CD4-positive, alpha-beta T cell treated with Interleukin-17A for 1 hour (primary cell): ENCODE results near the gene RNASEH1.
"Not testable (repeated sequence)": the region's sequence is repeated elsewhere in the genome, so short reads cannot be mapped to it uniquely, and the experiment has no call there.

ENCODE experiments used
- DNase-seq: peaks from one replicate; pipeline ENCODE4 v3.0.0-alpha.2; 2020

Gene RNASEH1

GRCh38 chr2:3588084-3588483, 30.0 kb upstream of the RNASEH1 start:
- DNase-seq = no peak

- no peak for DNase-seq
These were observed 29.3 kb upstream of the RNASEH1 start for GRCh38 chr2:3587432-3587831.

- DNase-seq = no peak
These were observed 28.9 kb upstream of the RNASEH1 start for GRCh38 chr2:3587021-3587420.

- DNase-seq = no peak
These were observed 28.1 kb upstream of the RNASEH1 start for GRCh38 chr2:3586220-3586619.

- no peak for DNase-seq
These were observed 27.4 kb upstream of the RNASEH1 start for GRCh38 chr2:3585261-3586109.

GRCh38 chr2:3584608-3585260, 26.6 kb upstream of the RNASEH1 start:
- DNase-seq = no peak

GRCh38 chr2:3584076-3584475, 25.9 kb upstream of the RNASEH1 start:
- no peak for DNase-seq

GRCh38 chr2:3581367-3582262, 23.5 kb upstream of the RNASEH1 start:
- no peak for DNase-seq

GRCh38 chr2:3580449-3580848, 22.3 kb upstream of the RNASEH1 start:
- DNase-seq = no peak

GRCh38 chr2:3578987-3579386, 20.9 kb upstream of the RNASEH1 start:
- DNase-seq = no peak

- not testable (repeated sequence) for DNase-seq
These were observed 18.1 kb upstream of the RNASEH1 start for GRCh38 chr2:3576263-3576630.

GRCh38 chr2:3575534-3576262, 17.6 kb upstream of the RNASEH1 start:
- DNase-seq = peak; percentile 43

- no peak for DNase-seq
These were observed 16.0 kb upstream of the RNASEH1 start for GRCh38 chr2:3574155-3574554.

GRCh38 chr2:3572620-3573019, 14.5 kb upstream of the RNASEH1 start:
- no peak for DNase-seq

GRCh38 chr2:3571284-3571683, 13.2 kb upstream of the RNASEH1 start:
- no peak for DNase-seq

- not testable (repeated sequence) for DNase-seq
These were observed 11.5 kb upstream of the RNASEH1 start for GRCh38 chr2:3569656-3570055.

GRCh38 chr2:3566806-3567205, 8.7 kb upstream of the RNASEH1 start:
- no peak for DNase-seq

GRCh38 chr2:3565117-3565516, 7.0 kb upstream of the RNASEH1 start:
- no peak for DNase-seq

GRCh38 chr2:3563521-3563976, 5.4 kb upstream of the RNASEH1 start:
- no peak for DNase-seq

- no peak for DNase-seq
These were observed 411 bp downstream of the RNASEH1 start for GRCh38 chr2:3557639-3558204.

GRCh38 chr2:3553946-3554345, 4.2 kb downstream of the RNASEH1 start:
- no peak for DNase-seq

GRCh38 chr2:3547915-3548314, 10.2 kb downstream of the RNASEH1 start:
- DNase-seq = no peak
